K562 (cell line): ENCODE results near the gene COX6B2. TPM values are rescaled to one million over a fixed set of nuclear protein-coding genes. Genes with fewer than 3 reads are reported as not detected.

Experiments
- BDP1 ChIP-seq: IDR thresholded peaks from 3 replicates; pipeline ENCODE4 v1.6.1; 2011; ENCODE audit not compliant: insufficient read length, insufficient read depth
- CBX2 ChIP-seq: fragments of 200-600 bp; sonication (generic); IDR thresholded peaks from one replicate; pipeline ENCODE4 v1.6.1; 2012; ENCODE audit warnings: mild to moderate bottlenecking, low read length, inconsistent platforms; ENCODE audit not compliant: insufficient read depth, poor library complexity, severe bottlenecking
- CREB1 ChIP-seq, 2 experiments: sonication (generic) in 1 of 2; formaldehyde crosslinking in 1 of 2; IDR thresholded peaks; 2 replicates each; pipeline versions ENCODE4 v1.6.1 to v1.8.0; 2012 to 2022; ENCODE audit warnings: inconsistent platforms in 1 of 2, mild to moderate bottlenecking in 1 of 2, missing genetic modification reagents in 1 of 2, moderate library complexity in 1 of 2
- ETV1 ChIP-seq: fragments of 450-650 bp; conservative IDR thresholded peaks from 2 replicates; pipeline ENCODE4 v1.6.1; 2016; ENCODE audit warnings: missing genetic modification characterization, control low read depth, low read depth, missing compliant biosample characterization
- ETV6 ChIP-seq, 3 experiments: fragments of 150-350 bp in 1 of 3; sonication (generic) in 1 of 3; formaldehyde crosslinking in 1 of 3; IDR thresholded peaks; 2 replicates each; pipeline versions ENCODE4 v1.6.1 to v1.8.0; 2014 to 2022; ENCODE audit warnings: borderline replicate concordance in 2 of 3, low read depth in 2 of 3, antibody characterized with exemption in 1 of 3, low read length in 1 of 3, mild to moderate bottlenecking in 1 of 3, missing genetic modification reagents in 1 of 3
- FUS ChIP-seq: fragments of 200-400 bp; formaldehyde crosslinking; optimal IDR thresholded peaks from 2 replicates; pipeline ENCODE3; 2017; ENCODE audit warnings: low read depth, low read length
- KLF10 ChIP-seq: fragments of 250-450 bp; sonication (Bioruptor Pico); IDR thresholded peaks from 2 replicates; pipeline ENCODE4 v1.6.1; 2021; ENCODE audit warnings: matching md5 sums
- KLF13 ChIP-seq: fragments of 450-650 bp; IDR thresholded peaks from 2 replicates; pipeline ENCODE4 v1.6.1; 2016; ENCODE audit warnings: missing genetic modification characterization, low read depth, mild to moderate bottlenecking, missing compliant biosample characterization, moderate library complexity, borderline replicate concordance
- MCM5 ChIP-seq: fragments of 450-650 bp; IDR thresholded peaks from 2 replicates; pipeline ENCODE4 v1.6.1; 2016; ENCODE audit warnings: low read depth
- NFIX ChIP-seq: fragments of 250-450 bp; sonication (Bioruptor Pico); IDR thresholded peaks from 2 replicates; pipeline ENCODE4 v1.4.0; 2020; ENCODE audit warnings: low read depth, mild to moderate bottlenecking, moderate library complexity
- POLR2AphosphoS5 ChIP-seq: IDR thresholded peaks from 2 replicates; pipeline ENCODE4 v1.6.1; 2011; ENCODE audit warnings: mild to moderate bottlenecking, low read depth, low read length, moderate library complexity; ENCODE audit not compliant: control insufficient read depth, insufficient read depth
- RBFOX2 ChIP-seq: fragments of 200-400 bp; formaldehyde crosslinking; IDR thresholded peaks from 2 replicates; pipeline ENCODE4 v1.6.1; 2017; ENCODE audit warnings: low read depth, mild to moderate bottlenecking, low read length, moderate library complexity
- SAFB ChIP-seq: fragments of 200-400 bp; formaldehyde crosslinking; IDR thresholded peaks from 2 replicates; pipeline ENCODE4 v1.6.1; 2017; ENCODE audit warnings: low read depth, low read length, borderline replicate concordance
- SMAD3 ChIP-seq: fragments of 450-650 bp; formaldehyde crosslinking; conservative IDR thresholded peaks from 2 replicates; pipeline ENCODE4 v1.4.0; 2020; ENCODE audit warnings: mild to moderate bottlenecking
- SOX6 ChIP-seq: fragments of 450-650 bp; IDR thresholded peaks from 2 replicates; pipeline ENCODE4 v1.6.1; 2014; ENCODE audit warnings: mild to moderate bottlenecking
- TRIM24 ChIP-seq, 2 experiments: fragments of 450-650 bp; IDR thresholded peaks; 2 replicates each; pipeline ENCODE4 v1.6.1; 2016
- TSHZ1 ChIP-seq: fragments of 250-450 bp; sonication (Bioruptor Pico); IDR thresholded peaks from 2 replicates; pipeline ENCODE4 v1.4.0; 2020; ENCODE audit warnings: mild to moderate bottlenecking, moderate library complexity
- YY1 ChIP-seq, 3 experiments: IDR thresholded peaks; 2 replicates each; pipeline ENCODE4 v1.6.1; 2011; ENCODE audit warnings: low read length in 2 of 3, mild to moderate bottlenecking in 2 of 3, moderate library complexity in 2 of 3, borderline replicate concordance in 1 of 3, control low read depth in 1 of 3, low read depth in 1 of 3; ENCODE audit not compliant: insufficient read depth in 3 of 3, insufficient replicate concordance in 2 of 3, control insufficient read depth in 1 of 3, insufficient read length in 1 of 3; ENCODE audit errors: extremely low read depth in 1 of 3
- ZNF175 ChIP-seq: fragments of 200-800 bp; sonication (Bioruptor generic); IDR thresholded peaks from 2 replicates; pipeline ENCODE4 v1.6.1; 2016; ENCODE audit warnings: low read depth, mild to moderate bottlenecking, missing genetic modification characterization, missing compliant biosample characterization
- ZNF184 ChIP-seq: sonication (generic); formaldehyde crosslinking; IDR thresholded peaks from 2 replicates; pipeline ENCODE4 v1.5.0; 2020; ENCODE audit warnings: missing genetic modification reagents
- ZNF444 ChIP-seq: fragments of 250-450 bp; sonication (Bioruptor Pico); IDR thresholded peaks from 2 replicates; pipeline ENCODE4 v1.4.0; 2020; ENCODE audit warnings: mild to moderate bottlenecking, moderate library complexity
- polyA plus RNA-seq, 8 experiments: library from polyadenylated mRNA; depleted of rRNA in 4 of 8; stranded (reverse) in 5 of 8; unstranded in 3 of 8; fragments of >200 nt; fragmentation: Nextera tagmentation in 2 of 8; fragmentation: Illumina TruSeq in 1 of 8; extraction: Ambion mirVana in 2 of 8; extraction: Trizol in 1 of 8; gene quantifications; 2 replicates each; pipeline versions ENCODE4 v1.2.1 to v1.2.3, GENCODE V29; 2011 to 2014; ENCODE audit warnings: inconsistent platforms in 1 of 8, missing spikeins in 1 of 8
- total RNA-seq, 7 experiments: library from RNA; depleted of rRNA in 6 of 7; stranded (reverse); fragments of >200 nt in 6 of 7; fragmentation: Illumina TruSeq in 2 of 7; extraction: Trizol in 2 of 7; gene quantifications; 2 replicates each; pipeline versions ENCODE4 v1.2.1 to v1.2.3, GENCODE V29; 2011 to 2021; ENCODE audit warnings: low replicate concordance in 1 of 7
- TF ChIP-seq, protein P1 (sequence below): fragments of 250-450 bp; sonication (Bioruptor Pico); IDR thresholded peaks from 2 replicates; pipeline ENCODE4 v1.4.0; 2020; ENCODE audit warnings: mild to moderate bottlenecking, moderate library complexity

Gene COX6B2
- total and polyA plus RNA-seq, 9 of the 15 experiments (the other 6 are each of a cell fraction or from before 2014, with no cell fraction given): 0.40 to 2.5 (median 0.83) TPM

- TF ChIP-seq ZNF175 (CRISPR knock-in tag): no peak
- TF ChIP-seq YY1 (IDR thresholded peaks at IDR 0.05; ENCODE audit: borderline replicate concordance in 1 of 3, control insufficient read depth in 1 of 3, extremely low read depth in 1 of 3, insufficient read depth in 3 of 3, insufficient read length in 1 of 3, insufficient replicate concordance in 2 of 3, low read depth in 1 of 3, low read length in 2 of 3): peak in 2 of 3 experiments; percentile 20 to 44
- TF ChIP-seq SMAD3 (CRISPR knock-in tag): no peak
- TF ChIP-seq ZNF184: no peak
- no peak for TF ChIP-seq SOX6
- no peak for TF ChIP-seq MCM5
- no peak for TF ChIP-seq SAFB
- no peak for TF ChIP-seq ZNF444 (CRISPR knock-in tag)
- no peak for TF ChIP-seq FUS
- TF ChIP-seq POLR2AphosphoS5: no peak
- peak; percentile 68 for TF ChIP-seq RBFOX2
- TF ChIP-seq KLF10 (CRISPR knock-in tag): no peak
- TF ChIP-seq TSHZ1: no peak
- TF ChIP-seq NFIX (CRISPR knock-in tag): no peak
- no peak for TF ChIP-seq TRIM24 (IDR thresholded peaks at IDR 0.05)
- TF ChIP-seq, protein P1, sequence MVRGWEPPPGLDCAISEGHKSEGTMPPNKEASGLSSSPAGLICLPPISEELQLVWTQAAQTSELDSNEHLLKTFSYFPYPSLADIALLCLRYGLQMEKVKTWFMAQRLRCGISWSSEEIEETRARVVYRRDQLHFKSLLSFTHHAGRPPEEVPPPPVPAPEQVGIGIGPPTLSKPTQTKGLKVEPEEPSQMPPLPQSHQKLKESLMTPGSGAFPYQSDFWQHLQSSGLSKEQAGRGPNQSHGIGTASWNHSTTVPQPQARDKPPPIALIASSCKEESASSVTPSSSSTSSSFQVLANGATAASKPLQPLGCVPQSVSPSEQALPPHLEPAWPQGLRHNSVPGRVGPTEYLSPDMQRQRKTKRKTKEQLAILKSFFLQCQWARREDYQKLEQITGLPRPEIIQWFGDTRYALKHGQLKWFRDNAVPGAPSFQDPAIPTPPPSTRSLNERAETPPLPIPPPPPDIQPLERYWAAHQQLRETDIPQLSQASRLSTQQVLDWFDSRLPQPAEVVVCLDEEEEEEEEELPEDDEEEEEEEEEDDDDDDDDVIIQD: no peak
- no peak for TF ChIP-seq CBX2
- no peak for TF ChIP-seq ETV1
- TF ChIP-seq KLF13 (tag): peak; percentile 47; the same call in 1 of the 2 replicates
- TF ChIP-seq CREB1 (IDR thresholded peaks at IDR 0.05): no peak
- TF ChIP-seq CREB1 (CRISPR knock-in tag; IDR thresholded peaks at IDR 0.05): peak; percentile 53; the same call in 1 of the 2 replicates
- TF ChIP-seq BDP1: no peak
- TF ChIP-seq ETV6 (IDR thresholded peaks at IDR 0.05; ENCODE audit: borderline replicate concordance in 1 of 2, low read depth in 2 of 2, low read length in 1 of 2): no peak
- no peak for TF ChIP-seq ETV6 (CRISPR knock-in tag; IDR thresholded peaks at IDR 0.05; ENCODE audit: borderline replicate concordance)
Observed at GRCh38 chr19:55301459-55302317, 52.8 kb downstream of the COX6B2 start (continued).
